CD4-positive, alpha-beta memory T cell (primary cell): ENCODE data around the gene HIP1R. TPM values are rescaled to one million over a fixed set of nuclear protein-coding genes. Genes with fewer than 3 reads are reported as not detected.

Source experiments
- CTCF ChIA-PET: fragments of 350-600 bp; sonication (Branson Sonifier 250); formaldehyde crosslinking; loops from one replicate; lab custom pipeline; 2021; ENCODE audit warnings: inconsistent platforms; ENCODE audit not compliant: partially characterized antibody; lab: Charles Lee
- POLR2A ChIA-PET: fragments of 350-600 bp; sonication (Branson Sonifier 250); formaldehyde crosslinking; loops from one replicate; lab custom pipeline; 2021; ENCODE audit not compliant: partially characterized antibody; lab: Charles Lee
- DNase-seq, 5 donors: peaks; one replicate each; pipeline versions ENCODE4 v3.0.0 to v3.0.0-alpha.2; 2020 to 2022; ENCODE audit warnings: mixed read lengths in 1 of 5
- H3K27ac ChIP-seq: one replicate; pipeline ENCODE4 v1.7.0; 2013; ENCODE audit warnings: low read depth, low read length
- H3K27me3 ChIP-seq: 2 replicates; pipeline ENCODE4 v1.7.0; 2013; ENCODE audit warnings: mild to moderate bottlenecking, low read length, moderate library complexity; ENCODE audit not compliant: insufficient read depth
- H3K36me3 ChIP-seq: 2 replicates; pipeline ENCODE4 v1.7.0; 2013; ENCODE audit warnings: mild to moderate bottlenecking, low read length, moderate library complexity; ENCODE audit not compliant: insufficient read depth
- H3K4me1 ChIP-seq: 2 replicates; pipeline ENCODE4 v1.7.0; 2013; ENCODE audit warnings: mild to moderate bottlenecking, low read length, moderate library complexity; ENCODE audit not compliant: insufficient read depth
- H3K4me3 ChIP-seq, 2 donors: one replicate each; pipeline ENCODE4 v1.7.0; 2013; ENCODE audit warnings: low read length in 2 of 2, mild to moderate bottlenecking in 1 of 2
- H3K9me3 ChIP-seq, 2 donors: one replicate each; pipeline ENCODE4 v1.7.0; 2013; ENCODE audit warnings: low read length in 2 of 2, control low read depth in 1 of 2; ENCODE audit not compliant: control insufficient read depth in 1 of 2
- H3K27ac Mint-ChIP-seq, 7 donors: one replicate each; pipeline ENCODE4 v1.8.0; 2020 to 2021; ENCODE audit warnings: mixed read lengths in 7 of 7, mild to moderate bottlenecking in 6 of 7, inconsistent platforms in 3 of 7, moderate library complexity in 3 of 7
- H3K27me3 Mint-ChIP-seq, 2 donors: one replicate each; pipeline ENCODE4 v1.8.0; 2020 to 2021; ENCODE audit warnings: mixed read lengths in 2 of 2
- H3K36me3 Mint-ChIP-seq, 2 donors: one replicate each; pipeline ENCODE4 v1.8.0; 2020 to 2021; ENCODE audit warnings: mixed read lengths in 2 of 2, inconsistent platforms in 1 of 2, mild to moderate bottlenecking in 1 of 2
- H3K4me1 Mint-ChIP-seq, 4 donors: one replicate each; pipeline ENCODE4 v1.8.0; 2020 to 2021; ENCODE audit warnings: mixed read lengths in 4 of 4, mild to moderate bottlenecking in 1 of 4
- H3K4me3 Mint-ChIP-seq, 8 donors: one replicate each; pipeline ENCODE4 v1.8.0; 2020 to 2021; ENCODE audit warnings: mixed read lengths in 8 of 8, mild to moderate bottlenecking in 7 of 8, moderate library complexity in 6 of 8, inconsistent platforms in 3 of 8
- H3K9me3 Mint-ChIP-seq, 8 donors: one replicate each; pipeline ENCODE4 v1.8.0; 2020 to 2021; ENCODE audit warnings: mixed read lengths in 8 of 8, mild to moderate bottlenecking in 5 of 8, inconsistent platforms in 3 of 8, moderate library complexity in 1 of 8
- intact Hi-C: fragments of 100-400 bp; cut with micrococcal nuclease; formaldehyde crosslinking; loops from one replicate; pipeline ENCODE4 v1.15.1; 2023
- polyA plus RNA-seq, 2 donors: library from polyadenylated mRNA; unstranded; fragments of 300-500 nt; fragmentation: Illumina TruSeq; gene quantifications; one replicate each; pipeline ENCODE4 v1.2.3, GENCODE V29; 2021
- total RNA-seq, 2 experiments: library from RNA; stranded (reverse); gene quantifications; one replicate each; pipeline ENCODE4 v1.2.3, GENCODE V29; 2021

Gene HIP1R
- total and polyA plus RNA-seq, 4 experiments from 2014 or later, result 4.5 to 88.3 (median 49.4) TPM

DNA sequence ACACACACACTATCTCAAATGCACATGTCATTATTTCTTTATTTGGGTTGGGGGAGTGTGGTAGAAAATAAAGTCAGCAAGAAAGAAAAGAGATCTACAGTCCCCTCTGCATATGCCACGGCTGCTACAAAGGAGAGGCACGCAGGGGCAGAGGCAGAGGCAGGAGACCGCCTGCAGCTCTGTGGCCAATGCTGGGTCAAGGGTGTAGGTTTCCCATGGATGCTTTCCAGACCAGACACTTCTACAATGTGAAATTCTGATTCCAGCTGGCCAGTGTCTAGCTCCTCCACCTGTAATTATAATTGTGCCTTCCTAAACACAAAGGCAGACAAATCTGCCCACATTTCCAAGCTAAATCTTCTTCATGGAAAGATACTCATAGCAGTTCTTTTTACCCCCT, 41.5 kb downstream of the HIP1R start:
- H3K4me3 ChIP-seq, result no peak overlapping the region
- Mint-ChIP-seq H3K27ac (peak overlapping the region in 5 of 7 donors; percentile 14 to 91 (median 82)), H3K27me3 (no peaks in the 10 kb centered on the region), H3K4me3 (peak overlapping the region in 1 of 8 donors; percentile 2), H3K4me1 (peaks cover 66 to 96% (median 83%) of the 10 kb centered on the region in 4 donors), H3K36me3 (peaks cover 0 to 26% of the 10 kb centered on the region in 2 donors), H3K9me3 (peaks cover 0 to 2% (median 0%) of the 10 kb centered on the region in 8 donors)
- no peak for DNase-seq
- no peaks in the 10 kb centered on the region for H3K27me3 ChIP-seq
- H3K4me1 ChIP-seq, result peaks cover 94% of the 10 kb centered on the region
- H3K9me3 ChIP-seq, result no peaks in the 10 kb centered on the region
- intact Hi-C loops, result no loop called here
- CTCF ChIA-PET, result interaction anchor here (0.9 to 7.8 kb wide), 4 partner anchors 11 to 78 kb away, joined by 3 to 72 read pairs (median 6); no protein-coding TSS in a partner anchor
- POLR2A ChIA-PET, result interaction anchor here (1.2 to 7.9 kb wide), 3 partner anchors 15 to 21 kb away, joined by 3 to 104 read pairs (median 5); partner anchors contain the start of gene VPS37B
- no peak overlapping the region for H3K27ac ChIP-seq
- peaks cover 3% of the 10 kb centered on the region for H3K36me3 ChIP-seq

GRCh38 chr12:122878780-122879612, 43.7 kb downstream of the HIP1R start:
- Mint-ChIP-seq H3K4me3 (peak overlapping the region in 5 of 8 donors; percentile 13 to 17 (median 15)), H3K27me3 (no peaks in the 10 kb centered on the region), H3K27ac (peak overlapping the region in 6 of 7 donors; percentile 80 to 92 (median 86)), H3K4me1 (peaks cover 56 to 96% (median 79%) of the 10 kb centered on the region in 4 donors), H3K9me3 (no peaks in the 10 kb centered on the region), H3K36me3 (peaks cover 0 to 21% of the 10 kb centered on the region in 2 donors)
- Histone ChIP-seq H3K4me3 (no peak overlapping the region), H3K9me3 (no peaks in the 10 kb centered on the region), H3K36me3 (peaks cover 3% of the 10 kb centered on the region), H3K27me3 (no peaks in the 10 kb centered on the region), H3K4me1 (peaks cover 93% of the 10 kb centered on the region), H3K27ac (no peak overlapping the region)
- intact Hi-C loops, result loop anchor here (2.0 kb wide), 1 partner anchor 16 kb away; no protein-coding TSS in a partner anchor
- ChIA-PET POLR2A (interaction anchor here (1.4 to 7.9 kb wide), 5 partner anchors 8 to 19 kb away, joined by 5 to 104 read pairs (median 7); partner anchors contain the start of gene VPS37B), CTCF (interaction anchor here (0.7 to 7.8 kb wide), 7 partner anchors 8 to 742 kb away, joined by 3 to 72 read pairs (median 5); no protein-coding TSS in a partner anchor)
- no peak for DNase-seq

GRCh38 chr12:122880155-122880667, 45.0 kb downstream of the HIP1R start:
- no peak overlapping the region for H3K4me3 Mint-ChIP-seq
- ChIA-PET CTCF (interaction anchor here (0.7 to 7.8 kb wide), 10 partner anchors 8 to 76 kb away, joined by 3 to 72 read pairs (median 6); partner anchors contain the start of gene VPS37B), POLR2A (interaction anchor here (1.4 to 7.9 kb wide), 5 partner anchors 9 to 17 kb away, joined by 5 to 104 read pairs (median 7); partner anchors contain the start of gene VPS37B)
- DNase-seq, result no peak
- intact Hi-C loops, result no loop called here
- Histone ChIP-seq H3K36me3 (peaks cover 3% of the 10 kb centered on the region), H3K27me3 (no peaks in the 10 kb centered on the region), H3K4me1 (peaks cover 90% of the 10 kb centered on the region), H3K4me3 (no peak overlapping the region), H3K27ac (no peak overlapping the region), H3K9me3 (no peaks in the 10 kb centered on the region)
- H3K36me3 Mint-ChIP-seq, result peaks cover 0 to 21% of the 10 kb centered on the region in 2 donors
- H3K27me3 Mint-ChIP-seq, result no peaks in the 10 kb centered on the region
- H3K4me1 Mint-ChIP-seq, result peaks cover 54 to 99% (median 78%) of the 10 kb centered on the region in 4 donors
- H3K9me3 Mint-ChIP-seq, result no peaks in the 10 kb centered on the region
- H3K27ac Mint-ChIP-seq, result peak overlapping the region; percentile 46 to 87 (median 74)

- no peaks in the 10 kb centered on the region for H3K9me3 Mint-ChIP-seq
- no peaks in the 10 kb centered on the region for H3K27me3 ChIP-seq
- no peaks in the 10 kb centered on the region for H3K27me3 Mint-ChIP-seq
- H3K27ac Mint-ChIP-seq, result peak overlapping the region; percentile 41 to 87 (median 80)
- DNase-seq, result no peak
- intact Hi-C loops, result no loop called here
- H3K27ac ChIP-seq, result no peak overlapping the region
- CTCF ChIA-PET, result interaction anchor here (0.7 to 7.8 kb wide), 10 partner anchors 8 to 76 kb away, joined by 3 to 72 read pairs (median 6); partner anchors contain the start of gene VPS37B
- H3K36me3 Mint-ChIP-seq, result peaks cover 0 to 21% of the 10 kb centered on the region in 2 donors
- peaks cover 3% of the 10 kb centered on the region for H3K36me3 ChIP-seq
- no peaks in the 10 kb centered on the region for H3K9me3 ChIP-seq
- peaks cover 51 to 94% (median 74%) of the 10 kb centered on the region in 4 donors for H3K4me1 Mint-ChIP-seq
- H3K4me3 ChIP-seq, result no peak overlapping the region
- peak overlapping the region in 3 of 8 donors; percentile 11 to 27 (median 20) for H3K4me3 Mint-ChIP-seq
- POLR2A ChIA-PET, result interaction anchor here (1.9 to 7.9 kb wide), 5 partner anchors 8 to 86 kb away, joined by 7 to 104 read pairs (median 7); partner anchors contain the start of genes ABCB9 and VPS37B
- peaks cover 86% of the 10 kb centered on the region for H3K4me1 ChIP-seq
Measured at GRCh38 chr12:122880668-122881067, 45.4 kb downstream of the HIP1R start.

- ChIA-PET POLR2A (interaction anchor here (1.2 to 7.9 kb wide), 4 partner anchors 8 to 84 kb away, joined by 3 to 104 read pairs (median 11); partner anchors contain the start of genes ABCB9 and VPS37B), CTCF (interaction anchor here (1.1 to 7.8 kb wide), 6 partner anchors 8 to 70 kb away, joined by 3 to 72 read pairs (median 8); no protein-coding TSS in a partner anchor)
- H3K4me3 Mint-ChIP-seq, result peak overlapping the region in 5 of 8 donors; percentile 28 to 54 (median 37)
- intact Hi-C loops, result no loop called here
- peaks cover 52 to 91% (median 74%) of the 10 kb centered on the region in 4 donors for H3K4me1 Mint-ChIP-seq
- H3K9me3 Mint-ChIP-seq, result no peaks in the 10 kb centered on the region
- DNase-seq, result no peak
- no peaks in the 10 kb centered on the region for H3K9me3 ChIP-seq
- no peak overlapping the region for H3K27ac ChIP-seq
- peaks cover 0 to 18% of the 10 kb centered on the region in 2 donors for H3K36me3 Mint-ChIP-seq
- no peaks in the 10 kb centered on the region for H3K27me3 Mint-ChIP-seq
- H3K4me3 ChIP-seq, result no peak overlapping the region
- peak overlapping the region; percentile 61 to 92 (median 77) for H3K27ac Mint-ChIP-seq
- H3K27me3 ChIP-seq, result no peaks in the 10 kb centered on the region
- peaks cover 85% of the 10 kb centered on the region for H3K4me1 ChIP-seq
- no peaks in the 10 kb centered on the region for H3K36me3 ChIP-seq
Measured at GRCh38 chr12:122882908-122883558, 47.8 kb downstream of the HIP1R start.

DNA sequence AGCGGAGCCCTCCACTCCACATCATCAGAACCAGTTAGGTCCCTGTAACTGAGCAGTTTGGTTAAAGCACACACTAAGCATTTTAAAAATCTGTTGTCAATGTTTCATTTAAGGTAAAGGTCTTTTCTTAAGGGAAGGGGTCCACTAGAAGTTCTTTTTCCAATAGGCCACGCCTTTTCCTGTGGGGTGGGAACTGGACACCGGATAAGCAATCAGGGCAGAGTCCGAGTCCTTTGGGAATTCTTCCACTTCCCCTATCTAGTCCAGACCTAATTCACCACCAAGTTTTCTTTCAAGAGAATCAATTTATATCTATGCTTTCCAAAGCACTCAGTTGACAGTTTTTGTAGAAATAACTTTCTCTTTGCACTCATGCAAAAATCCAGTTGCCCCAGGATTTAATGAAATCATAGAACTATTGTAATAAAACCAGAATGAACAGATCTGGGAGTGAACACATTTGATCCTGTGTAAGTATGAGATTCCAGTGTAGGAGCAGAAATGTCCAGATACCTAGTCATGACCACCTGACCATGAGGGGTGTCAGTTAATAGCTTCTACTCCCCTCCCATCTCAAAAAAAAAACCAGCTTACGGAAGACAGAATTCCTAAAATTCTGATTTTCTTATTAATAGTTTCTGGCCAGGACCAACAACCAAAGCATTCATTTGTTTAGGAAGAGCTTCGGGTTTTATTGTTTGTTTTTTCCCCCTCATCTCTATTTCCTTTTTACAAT, 49.0 kb downstream of the HIP1R start:
- Mint-ChIP-seq H3K4me3 (peak overlapping the region in 3 of 8 donors; percentile 22 to 64 (median 36)), H3K27me3 (no peaks in the 10 kb centered on the region), H3K36me3 (peaks cover 0 to 14% of the 10 kb centered on the region in 2 donors), H3K4me1 (peaks cover 58 to 91% (median 78%) of the 10 kb centered on the region in 4 donors), H3K9me3 (no peaks in the 10 kb centered on the region), H3K27ac (peak overlapping the region; percentile 8 to 87 (median 82))
- DNase-seq, result no peak
- ChIA-PET CTCF (interaction anchor here (1.1 to 7.8 kb wide), 3 partner anchors 7 to 69 kb away, joined by 3 to 72 read pairs (median 12); no protein-coding TSS in a partner anchor), POLR2A (interaction anchor here (2.3 to 7.9 kb wide), 3 partner anchors 12 to 14 kb away, joined by 15 to 104 read pairs (median 77); partner anchors contain the start of gene VPS37B)
- Histone ChIP-seq H3K4me3 (no peak overlapping the region), H3K36me3 (no peaks in the 10 kb centered on the region), H3K27ac (no peak overlapping the region), H3K27me3 (no peaks in the 10 kb centered on the region), H3K4me1 (peaks cover 85% of the 10 kb centered on the region), H3K9me3 (no peaks in the 10 kb centered on the region)
- intact Hi-C loops, result no loop called here
